Measurements from ENCODE around the gene SLC43A2. TPM values are rescaled to one million over a fixed set of nuclear protein-coding genes. Genes with fewer than 3 reads are reported as not detected.
"Not testable (repeated sequence)": the region's sequence is repeated elsewhere in the genome, so short reads cannot be mapped to it uniquely, and the experiment has no call there.

The SLC43A2 gene
- total RNA-seq (6.6 TPM), polyA plus RNA-seq (1 to 10 TPM; 3.5 to 6.9 (median 5.2) TPM)

DNA sequence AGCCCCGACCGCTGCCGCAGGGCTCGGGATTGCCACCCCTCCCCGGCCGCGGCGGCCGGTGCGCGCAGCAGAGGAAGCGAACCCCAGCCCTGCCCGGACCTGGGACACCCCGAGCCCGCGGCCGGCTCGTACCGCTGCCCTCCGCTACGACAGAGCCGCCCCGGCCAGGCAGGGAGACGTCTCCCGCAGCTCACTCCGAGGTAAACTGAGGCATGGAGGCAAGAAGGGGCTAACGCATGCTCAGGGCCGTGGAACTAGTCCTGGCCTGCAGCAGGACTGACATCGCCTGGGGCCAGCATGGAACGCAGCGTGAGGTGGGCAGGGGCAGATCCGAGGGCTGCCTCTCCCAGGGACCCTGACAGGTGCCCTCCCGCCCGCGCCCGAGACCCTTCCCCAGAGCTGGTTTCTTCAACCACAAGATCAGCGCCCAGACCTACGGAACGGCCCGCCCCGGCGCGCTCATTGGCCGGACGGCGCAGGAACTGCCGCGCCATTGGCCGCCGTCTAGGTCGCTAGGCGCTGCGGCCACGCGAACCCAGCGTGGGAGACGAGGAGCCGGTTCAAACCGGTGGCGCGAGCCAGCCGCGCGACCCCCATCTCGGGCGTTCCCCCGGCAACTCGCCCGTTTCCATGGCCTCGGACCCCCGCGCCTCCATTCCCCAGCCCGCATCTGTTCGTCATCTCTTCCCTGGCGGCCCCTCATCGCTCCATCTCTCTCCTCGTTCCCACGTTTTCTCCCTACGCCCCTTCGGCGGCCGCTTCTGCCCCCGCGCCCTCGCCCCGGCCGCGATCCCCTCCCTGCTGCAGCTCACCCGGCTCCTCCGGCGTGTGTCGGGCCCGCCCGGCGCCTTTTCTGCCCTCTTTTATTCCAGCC lies at the start of gene SLC43A2:
Gene SLC43A2 (minus strand): TSS at position 853 of the 874 bp plus-strand sequence. CDS start 960 bp downstream, outside the sequence.
- Mint-ChIP-seq H3K27ac (peak within 1 kb of the TSS; percentile 94 to 96 (median 95)), H3K36me3 (peaks cover 5% of the 10 kb centered on the region), H3K4me3 (peak within 1 kb of the TSS; percentile 92 to 100 (median 96)), H3K27me3 (peaks cover 16% of the 10 kb centered on the region), H3K9me3 (no peaks in the 10 kb centered on the region), H3K4me1 (peaks cover 0 to 28% (median 12%) of the 10 kb centered on the region in 4 donors)
- Histone ChIP-seq H3K27me3 (ENCODE audit: control insufficient read depth, insufficient read depth, low read length) (peaks cover 6% of the 10 kb centered on the region), H3K27ac (ENCODE audit: insufficient read depth, low read length, poor library complexity, severe bottlenecking) (peak within 1 kb of the TSS; percentile 85), H3K9me3 (ENCODE audit: control insufficient read depth in 2 of 2, low read length in 2 of 2) (no peaks in the 10 kb centered on the region), H3K4me3 (ENCODE audit: low read depth, low read length) (peak within 1 kb of the TSS; percentile 32), H3K36me3 (ENCODE audit: control insufficient read depth, insufficient read depth, low read length) (no peaks in the 10 kb centered on the region), H3K4me1 (ENCODE audit: control insufficient read depth, insufficient read depth, low read length, poor library complexity, severe bottlenecking) (peaks cover 29% of the 10 kb centered on the region)
- ATAC-seq (ENCODE audit: low read depth in 2 of 2) (peak; percentile 74 to 77), DNase-seq (peak; percentile 66 to 87 (median 81))

DNA sequence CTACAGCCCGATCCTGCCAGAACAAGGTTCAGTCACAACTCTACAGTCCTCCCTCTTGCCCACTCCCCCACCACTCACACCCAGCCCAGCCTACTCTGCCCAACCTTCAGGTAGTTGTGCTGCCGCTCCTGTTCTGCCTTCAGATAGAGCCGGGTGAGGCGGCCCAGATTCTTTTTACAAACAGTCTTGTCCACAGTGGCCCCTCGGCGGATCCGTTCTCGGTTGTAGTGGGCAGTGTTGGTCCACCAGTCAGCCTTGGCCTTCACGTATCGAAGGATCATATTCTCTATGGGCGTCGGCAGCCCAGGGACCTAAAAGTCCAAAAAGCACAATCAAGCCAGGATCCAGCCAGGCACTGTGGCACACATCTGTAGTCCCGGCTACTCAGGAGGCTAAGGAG lies 47.8 kb upstream of the SLC43A2 start:
- DNase-seq (no peak), ATAC-seq (ENCODE audit: low read depth in 2 of 2) (no peak)
- H3K9me3 ChIP-seq (ENCODE audit: control insufficient read depth in 2 of 2, low read length in 2 of 2): no peaks in the 10 kb centered on the region
- H3K27me3 Mint-ChIP-seq: no peaks in the 10 kb centered on the region
- no peak overlapping the region for H3K4me3 ChIP-seq (ENCODE audit: low read depth, low read length)
- H3K27ac ChIP-seq (ENCODE audit: insufficient read depth, low read length, poor library complexity, severe bottlenecking): no peak overlapping the region
- H3K36me3 ChIP-seq (ENCODE audit: control insufficient read depth, insufficient read depth, low read length): peaks cover 97% of the 10 kb centered on the region
- H3K27ac Mint-ChIP-seq: no peak overlapping the region
- H3K9me3 Mint-ChIP-seq: no peaks in the 10 kb centered on the region
- peaks cover 64% of the 10 kb centered on the region for H3K36me3 Mint-ChIP-seq
- no peak overlapping the region for H3K4me3 Mint-ChIP-seq
- peaks cover 7 to 28% (median 15%) of the 10 kb centered on the region in 4 donors for H3K4me1 Mint-ChIP-seq
- no peaks in the 10 kb centered on the region for H3K27me3 ChIP-seq (ENCODE audit: control insufficient read depth, insufficient read depth, low read length)
- no peaks in the 10 kb centered on the region for H3K4me1 ChIP-seq (ENCODE audit: control insufficient read depth, insufficient read depth, low read length, poor library complexity, severe bottlenecking)

DNA sequence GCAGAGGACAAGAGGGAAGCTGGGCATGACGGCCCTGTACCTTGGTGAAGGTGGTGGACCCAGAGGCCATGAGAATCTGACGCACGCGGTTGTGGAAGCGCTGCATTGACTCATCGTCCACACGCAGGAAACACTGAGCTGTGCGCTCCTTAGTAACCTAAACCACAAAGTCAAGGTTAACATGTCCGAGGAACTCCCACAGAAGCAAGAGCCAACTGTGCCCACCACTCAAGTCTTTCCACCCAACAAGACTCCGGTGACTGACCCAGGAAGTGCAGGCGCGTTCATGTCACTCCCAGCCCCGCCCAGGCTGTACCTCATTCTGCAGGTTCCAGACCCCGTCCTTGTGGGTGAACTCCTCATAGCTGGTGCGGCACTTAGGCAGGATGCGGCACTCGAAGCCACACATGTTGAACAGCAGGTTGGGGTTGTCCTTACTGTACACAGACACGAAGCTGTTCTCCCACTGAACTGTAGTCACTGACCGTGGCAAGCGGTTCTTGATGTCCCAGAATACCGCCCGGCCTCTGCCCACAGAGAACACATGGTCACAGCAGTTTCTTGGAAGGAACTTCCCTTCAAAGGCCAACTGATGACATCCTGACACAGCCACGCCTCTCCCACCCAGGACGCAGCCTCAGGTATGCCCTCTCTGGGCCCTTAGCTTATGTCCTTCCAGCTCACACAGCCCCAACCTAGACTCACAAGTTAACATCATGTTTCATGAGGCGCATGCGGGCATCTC lies 44.6 kb upstream of the SLC43A2 start:
- peak overlapping the region in 2 of 4 donors; percentile 5 to 26 for H3K4me3 Mint-ChIP-seq
- peak overlapping the region; percentile 0 for H3K27ac ChIP-seq (ENCODE audit: insufficient read depth, low read length, poor library complexity, severe bottlenecking)
- H3K4me1 Mint-ChIP-seq: peaks cover 18 to 34% (median 19%) of the 10 kb centered on the region in 4 donors

DNA sequence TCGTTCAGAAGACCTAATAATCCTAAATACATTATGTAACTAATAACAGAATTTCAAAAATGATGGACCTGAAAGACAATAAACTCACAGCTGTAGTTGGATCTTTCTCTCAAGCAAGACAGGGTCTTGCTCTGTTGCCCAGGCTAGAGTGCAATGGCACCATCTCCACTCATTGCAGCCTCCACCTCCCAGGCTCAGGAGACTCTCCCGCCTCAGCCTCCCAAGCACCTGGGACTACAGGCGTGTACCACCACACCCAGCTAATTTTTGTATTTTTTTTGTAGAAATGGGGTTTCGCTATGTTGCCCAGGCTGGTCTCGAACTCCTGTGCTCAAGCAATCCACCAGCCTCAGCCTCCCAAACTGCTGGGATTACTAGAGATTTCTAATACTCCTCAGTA lies 35.3 kb upstream of the SLC43A2 start:
- H3K4me3 ChIP-seq (ENCODE audit: low read depth, low read length); H3K27me3 Mint-ChIP-seq; H3K4me3 Mint-ChIP-seq; ATAC-seq (ENCODE audit: low read depth in 2 of 2); H3K4me1 ChIP-seq (ENCODE audit: control insufficient read depth, insufficient read depth, low read length, poor library complexity, severe bottlenecking); H3K9me3 Mint-ChIP-seq; H3K9me3 ChIP-seq (ENCODE audit: control insufficient read depth in 2 of 2, low read length in 2 of 2); DNase-seq; H3K27me3 ChIP-seq (ENCODE audit: control insufficient read depth, insufficient read depth, low read length); H3K27ac Mint-ChIP-seq; H3K27ac ChIP-seq (ENCODE audit: insufficient read depth, low read length, poor library complexity, severe bottlenecking): not testable (repeated sequence)
- Mint-ChIP-seq H3K36me3 (peaks cover 40% of the 10 kb centered on the region), H3K4me1 (peaks cover 5 to 14% (median 9%) of the 10 kb centered on the region in 4 donors)
- H3K36me3 ChIP-seq (ENCODE audit: control insufficient read depth, insufficient read depth, low read length): peaks cover 74% of the 10 kb centered on the region

More for the DNA sequence above, 44.6 kb upstream of the SLC43A2 start:
- Histone ChIP-seq H3K27me3 (ENCODE audit: control insufficient read depth, insufficient read depth, low read length) (no peaks in the 10 kb centered on the region), H3K36me3 (ENCODE audit: control insufficient read depth, insufficient read depth, low read length) (peaks cover 94% of the 10 kb centered on the region), H3K9me3 (ENCODE audit: control insufficient read depth in 2 of 2, low read length in 2 of 2) (no peaks in the 10 kb centered on the region), H3K4me1 (ENCODE audit: control insufficient read depth, insufficient read depth, low read length, poor library complexity, severe bottlenecking) (peaks cover 3% of the 10 kb centered on the region), H3K4me3 (ENCODE audit: low read depth, low read length) (no peak overlapping the region)
- ATAC-seq (ENCODE audit: low read depth in 2 of 2) (peak in 1 of 2 donors; percentile 8), DNase-seq (no peak)
- H3K9me3 Mint-ChIP-seq: no peaks in the 10 kb centered on the region
- H3K36me3 Mint-ChIP-seq: peaks cover 63% of the 10 kb centered on the region
- no peaks in the 10 kb centered on the region for H3K27me3 Mint-ChIP-seq
- no peak overlapping the region for H3K27ac Mint-ChIP-seq

DNA sequence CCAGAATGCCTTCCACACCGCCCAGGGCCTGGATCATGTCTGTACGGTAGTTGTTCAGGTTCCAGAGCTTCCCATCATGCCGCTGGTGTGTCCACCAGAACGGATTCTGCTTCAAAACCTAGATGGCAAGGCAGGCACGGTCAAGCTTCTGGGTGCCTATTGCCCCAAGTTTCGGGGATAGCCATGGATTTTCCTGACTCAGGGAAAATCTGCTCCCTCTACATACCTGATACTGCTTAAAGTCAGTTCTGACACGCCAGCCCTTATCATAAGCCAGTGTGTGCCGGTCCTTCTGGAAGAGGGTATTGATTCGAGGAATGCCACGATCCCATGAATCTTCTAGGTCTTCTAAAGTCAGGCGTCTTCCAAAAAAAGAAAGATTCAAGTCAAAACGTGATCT lies 32.4 kb upstream of the SLC43A2 start:
- Mint-ChIP-seq H3K9me3 (no peaks in the 10 kb centered on the region), H3K36me3 (peaks cover 49% of the 10 kb centered on the region), H3K4me1 (peaks cover 5 to 12% (median 8%) of the 10 kb centered on the region in 4 donors), H3K27me3 (no peaks in the 10 kb centered on the region), H3K4me3 (no peak overlapping the region), H3K27ac (no peak overlapping the region)
- ATAC-seq (ENCODE audit: low read depth in 2 of 2) (no peak), DNase-seq (no peak)
- Histone ChIP-seq H3K9me3 (ENCODE audit: control insufficient read depth in 2 of 2, low read length in 2 of 2) (no peaks in the 10 kb centered on the region), H3K4me1 (ENCODE audit: control insufficient read depth, insufficient read depth, low read length, poor library complexity, severe bottlenecking) (no peaks in the 10 kb centered on the region), H3K4me3 (ENCODE audit: low read depth, low read length) (no peak overlapping the region), H3K36me3 (ENCODE audit: control insufficient read depth, insufficient read depth, low read length) (peaks cover 81% of the 10 kb centered on the region), H3K27ac (ENCODE audit: insufficient read depth, low read length, poor library complexity, severe bottlenecking) (no peak overlapping the region), H3K27me3 (ENCODE audit: control insufficient read depth, insufficient read depth, low read length) (no peaks in the 10 kb centered on the region)

DNA sequence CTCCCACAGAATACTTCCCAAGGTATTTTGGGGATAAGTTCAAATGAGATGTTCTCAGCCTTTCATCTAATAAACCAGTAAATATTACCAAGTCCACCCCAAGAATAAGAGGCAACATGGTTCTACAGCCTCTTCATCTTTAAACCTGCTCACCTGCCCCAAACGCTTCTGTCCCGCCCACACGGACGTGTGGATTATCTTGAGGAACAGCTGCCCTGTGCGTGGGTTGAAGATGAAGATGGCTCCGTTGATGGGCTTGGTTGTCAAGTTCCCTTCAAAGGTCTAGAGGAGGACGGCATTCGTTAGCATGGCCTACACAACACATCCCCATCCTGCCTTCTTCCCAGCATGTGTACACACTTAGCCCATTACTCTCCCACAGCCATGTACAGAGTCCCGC lies 29.5 kb upstream of the SLC43A2 start:
- H3K36me3 ChIP-seq (ENCODE audit: control insufficient read depth, insufficient read depth, low read length): peaks cover 88% of the 10 kb centered on the region
- H3K27me3 ChIP-seq (ENCODE audit: control insufficient read depth, insufficient read depth, low read length): no peaks in the 10 kb centered on the region
- Mint-ChIP-seq H3K27me3 (no peaks in the 10 kb centered on the region), H3K36me3 (peaks cover 65% of the 10 kb centered on the region), H3K9me3 (peaks cover 0 to 1% (median 0%) of the 10 kb centered on the region in 7 donors), H3K4me1 (peaks cover 2 to 12% (median 6%) of the 10 kb centered on the region in 4 donors), H3K4me3 (no peak overlapping the region), H3K27ac (peak overlapping the region in 1 of 3 donors; percentile 20)
- no peaks in the 10 kb centered on the region for H3K9me3 ChIP-seq (ENCODE audit: control insufficient read depth in 2 of 2, low read length in 2 of 2)
- ATAC-seq (ENCODE audit: low read depth in 2 of 2) (no peak), DNase-seq (no peak)
- no peaks in the 10 kb centered on the region for H3K4me1 ChIP-seq (ENCODE audit: control insufficient read depth, insufficient read depth, low read length, poor library complexity, severe bottlenecking)
- no peak overlapping the region for H3K27ac ChIP-seq (ENCODE audit: insufficient read depth, low read length, poor library complexity, severe bottlenecking)
- H3K4me3 ChIP-seq (ENCODE audit: low read depth, low read length): no peak overlapping the region

DNA sequence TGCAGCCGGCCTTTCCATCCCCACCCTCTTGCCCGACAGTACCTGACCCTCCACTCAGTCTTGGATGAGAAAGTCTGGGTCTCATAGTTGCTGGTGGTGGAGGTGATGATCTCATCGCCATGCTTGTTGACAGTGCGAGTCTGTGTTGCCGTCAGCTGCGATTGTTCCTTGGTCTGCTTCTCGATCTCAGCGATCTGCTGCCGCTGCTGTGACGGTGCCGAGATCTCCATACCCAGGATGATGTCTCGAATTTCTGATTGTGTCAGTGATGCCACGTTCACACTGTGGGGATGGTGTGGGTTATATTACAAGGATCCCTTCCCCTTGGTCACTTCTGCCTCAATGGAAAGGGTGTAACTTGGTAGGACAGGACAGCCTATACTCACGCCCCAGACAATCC lies 25.1 kb upstream of the SLC43A2 start:
- peaks cover 9% of the 10 kb centered on the region for H3K4me1 ChIP-seq (ENCODE audit: control insufficient read depth, insufficient read depth, low read length, poor library complexity, severe bottlenecking)
- no peak overlapping the region for H3K27ac ChIP-seq (ENCODE audit: insufficient read depth, low read length, poor library complexity, severe bottlenecking)
- H3K36me3 ChIP-seq (ENCODE audit: control insufficient read depth, insufficient read depth, low read length): peaks cover 76% of the 10 kb centered on the region
- Mint-ChIP-seq H3K9me3 (peaks cover 0 to 1% (median 0%) of the 10 kb centered on the region in 7 donors), H3K27me3 (no peaks in the 10 kb centered on the region), H3K36me3 (peaks cover 46% of the 10 kb centered on the region), H3K27ac (peak overlapping the region in 1 of 3 donors; percentile 66), H3K4me1 (peaks cover 0 to 10% (median 5%) of the 10 kb centered on the region in 4 donors), H3K4me3 (peak overlapping the region in 1 of 4 donors; percentile 49)
- no peaks in the 10 kb centered on the region for H3K9me3 ChIP-seq (ENCODE audit: control insufficient read depth in 2 of 2, low read length in 2 of 2)
- ATAC-seq (ENCODE audit: low read depth in 2 of 2) (no peak), DNase-seq (no peak)
- H3K27me3 ChIP-seq (ENCODE audit: control insufficient read depth, insufficient read depth, low read length): no peaks in the 10 kb centered on the region
- H3K4me3 ChIP-seq (ENCODE audit: low read depth, low read length): no peak overlapping the region

Measured in CD4-positive, CD25-positive, alpha-beta regulatory T cell (primary cell).